Measurements from ENCODE around the gene CCDC40.

The CCDC40 gene

DNA sequence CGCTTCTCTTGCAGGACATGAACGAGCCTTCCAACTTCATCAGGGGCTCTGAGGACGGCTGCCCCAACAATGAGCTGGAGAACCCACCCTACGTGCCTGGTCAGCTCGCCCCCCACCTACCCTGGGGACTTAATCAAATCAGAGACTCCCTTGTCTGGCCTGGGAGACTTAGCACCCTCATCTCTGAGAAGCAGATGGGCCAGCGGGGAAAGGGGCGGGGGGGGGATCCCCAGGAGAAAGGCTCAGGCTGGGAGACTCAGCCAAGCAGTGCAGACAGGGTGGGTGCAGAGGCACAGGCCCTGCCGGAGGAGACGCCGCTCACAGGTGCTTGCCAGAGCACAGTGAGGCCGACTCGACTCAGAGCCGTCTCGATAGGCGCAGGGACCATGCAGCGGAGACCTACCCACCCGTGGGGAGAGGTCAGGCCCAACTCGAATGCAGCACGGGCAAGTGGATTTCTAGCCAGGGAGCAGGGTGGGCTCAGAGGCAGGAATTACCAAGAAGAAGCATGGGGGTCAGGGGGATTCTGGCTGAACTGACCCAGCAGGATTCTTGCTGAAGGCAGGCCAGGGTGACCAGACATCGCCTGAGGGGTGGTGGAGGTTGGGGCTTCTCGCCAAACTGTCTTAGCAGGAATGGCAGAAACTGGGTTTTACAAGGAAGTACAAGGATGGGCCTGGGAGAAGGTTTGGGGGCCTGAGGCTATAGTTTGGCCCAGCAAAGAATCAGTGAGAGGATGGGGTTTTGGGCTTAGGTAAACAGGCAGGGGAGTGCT is 74.7 kb downstream of the CCDC40 start:
- H3K4me3 ChIP-seq (ENCODE audit: low read depth, low read length): no peak overlapping the region
- DNase-seq: peak; percentile 88
- H3K36me3 ChIP-seq: peaks cover 57% of the 10 kb centered on the region
- TF ChIP-seq, protein P1, sequence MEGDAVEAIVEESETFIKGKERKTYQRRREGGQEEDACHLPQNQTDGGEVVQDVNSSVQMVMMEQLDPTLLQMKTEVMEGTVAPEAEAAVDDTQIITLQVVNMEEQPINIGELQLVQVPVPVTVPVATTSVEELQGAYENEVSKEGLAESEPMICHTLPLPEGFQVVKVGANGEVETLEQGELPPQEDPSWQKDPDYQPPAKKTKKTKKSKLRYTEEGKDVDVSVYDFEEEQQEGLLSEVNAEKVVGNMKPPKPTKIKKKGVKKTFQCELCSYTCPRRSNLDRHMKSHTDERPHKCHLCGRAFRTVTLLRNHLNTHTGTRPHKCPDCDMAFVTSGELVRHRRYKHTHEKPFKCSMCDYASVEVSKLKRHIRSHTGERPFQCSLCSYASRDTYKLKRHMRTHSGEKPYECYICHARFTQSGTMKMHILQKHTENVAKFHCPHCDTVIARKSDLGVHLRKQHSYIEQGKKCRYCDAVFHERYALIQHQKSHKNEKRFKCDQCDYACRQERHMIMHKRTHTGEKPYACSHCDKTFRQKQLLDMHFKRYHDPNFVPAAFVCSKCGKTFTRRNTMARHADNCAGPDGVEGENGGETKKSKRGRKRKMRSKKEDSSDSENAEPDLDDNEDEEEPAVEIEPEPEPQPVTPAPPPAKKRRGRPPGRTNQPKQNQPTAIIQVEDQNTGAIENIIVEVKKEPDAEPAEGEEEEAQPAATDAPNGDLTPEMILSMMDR (IDR thresholded peaks at IDR 0.05; ENCODE audit: low read depth, low read length): no peak
- peak overlapping the region; percentile 58 for H3K27ac ChIP-seq
- H3K27me3 ChIP-seq (ENCODE audit: insufficient read depth, low read depth, severe bottlenecking): no peaks in the 10 kb centered on the region
- H3K9me3 ChIP-seq (ENCODE audit: severe bottlenecking): peaks cover 6% of the 10 kb centered on the region

DNA sequence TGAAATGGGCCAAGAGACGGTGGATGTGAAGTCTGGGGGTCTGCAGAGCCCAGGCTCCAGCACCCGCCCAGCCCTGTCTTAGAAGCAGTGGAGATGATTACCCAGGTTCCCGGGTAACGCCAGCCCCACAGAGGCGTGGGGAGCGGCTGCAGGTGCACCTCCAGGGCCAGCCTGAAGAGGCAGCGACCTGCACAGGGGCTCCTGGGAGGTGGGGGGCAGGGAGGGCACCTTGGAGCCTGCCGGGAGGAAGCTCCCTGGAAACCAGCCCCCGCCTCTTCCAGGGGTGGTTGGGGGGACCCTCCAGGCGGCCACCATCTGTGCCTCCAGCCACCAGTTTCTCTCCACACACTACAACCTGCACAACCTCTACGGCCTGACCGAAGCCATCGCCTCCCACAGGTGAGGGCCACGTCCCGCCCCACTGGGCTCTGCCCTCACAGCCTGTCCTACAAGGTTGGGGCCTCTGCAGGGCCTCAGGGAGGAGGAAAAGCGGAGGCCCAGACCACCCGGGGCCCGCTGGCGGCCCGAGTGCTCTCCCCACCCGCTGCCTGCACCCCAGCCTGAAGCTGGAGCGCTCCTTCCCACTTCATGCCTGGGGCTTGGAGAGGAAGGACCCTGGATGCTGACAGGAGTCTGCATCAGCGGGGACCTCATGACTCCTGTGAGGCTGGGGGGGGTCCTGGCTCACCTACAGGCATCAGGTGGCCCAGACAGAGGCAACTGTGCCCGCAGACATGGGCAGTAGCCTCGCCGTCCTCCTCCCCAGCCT is 75.4 kb downstream of the CCDC40 start:
- Histone ChIP-seq H3K27ac (peak overlapping the region; percentile 59), H3K27me3 (ENCODE audit: insufficient read depth, low read depth, severe bottlenecking) (no peaks in the 10 kb centered on the region), H3K9me3 (ENCODE audit: severe bottlenecking) (peaks cover 6% of the 10 kb centered on the region), H3K36me3 (peaks cover 57% of the 10 kb centered on the region), H3K4me3 (ENCODE audit: low read depth, low read length) (no peak overlapping the region)
- peak; percentile 68 for DNase-seq
- TF ChIP-seq, protein P1 (IDR thresholded peaks at IDR 0.05; ENCODE audit: low read depth, low read length): peak; percentile 38

DNA sequence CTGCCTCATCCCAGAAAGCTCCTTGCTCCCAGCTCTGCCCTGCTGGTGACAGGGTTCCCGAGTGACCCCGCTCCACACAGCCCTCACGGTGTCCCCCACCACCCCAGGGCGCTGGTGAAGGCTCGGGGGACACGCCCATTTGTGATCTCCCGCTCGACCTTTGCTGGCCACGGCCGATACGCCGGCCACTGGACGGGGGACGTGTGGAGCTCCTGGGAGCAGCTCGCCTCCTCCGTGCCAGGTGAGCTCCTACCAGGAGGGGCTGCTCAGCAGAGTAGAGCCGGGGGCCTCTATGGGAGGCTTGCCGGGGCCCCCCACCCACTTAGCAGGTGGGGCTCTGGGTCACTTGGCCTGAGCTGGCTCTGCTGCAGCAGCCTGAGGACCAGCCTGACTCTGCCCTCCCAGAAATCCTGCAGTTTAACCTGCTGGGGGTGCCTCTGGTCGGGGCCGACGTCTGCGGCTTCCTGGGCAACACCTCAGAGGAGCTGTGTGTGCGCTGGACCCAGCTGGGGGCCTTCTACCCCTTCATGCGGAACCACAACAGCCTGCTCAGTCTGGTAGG is 76.1 kb downstream of the CCDC40 start:
- Histone ChIP-seq H3K4me3 (ENCODE audit: low read depth, low read length) (no peak overlapping the region), H3K27me3 (ENCODE audit: insufficient read depth, low read depth, severe bottlenecking) (no peaks in the 10 kb centered on the region), H3K9me3 (ENCODE audit: severe bottlenecking) (peaks cover 6% of the 10 kb centered on the region), H3K27ac (peak overlapping the region; percentile 59), H3K36me3 (peaks cover 62% of the 10 kb centered on the region)
- TF ChIP-seq, protein P1 (IDR thresholded peaks at IDR 0.05; ENCODE audit: low read depth, low read length): no peak
- DNase-seq: no peak

DNA sequence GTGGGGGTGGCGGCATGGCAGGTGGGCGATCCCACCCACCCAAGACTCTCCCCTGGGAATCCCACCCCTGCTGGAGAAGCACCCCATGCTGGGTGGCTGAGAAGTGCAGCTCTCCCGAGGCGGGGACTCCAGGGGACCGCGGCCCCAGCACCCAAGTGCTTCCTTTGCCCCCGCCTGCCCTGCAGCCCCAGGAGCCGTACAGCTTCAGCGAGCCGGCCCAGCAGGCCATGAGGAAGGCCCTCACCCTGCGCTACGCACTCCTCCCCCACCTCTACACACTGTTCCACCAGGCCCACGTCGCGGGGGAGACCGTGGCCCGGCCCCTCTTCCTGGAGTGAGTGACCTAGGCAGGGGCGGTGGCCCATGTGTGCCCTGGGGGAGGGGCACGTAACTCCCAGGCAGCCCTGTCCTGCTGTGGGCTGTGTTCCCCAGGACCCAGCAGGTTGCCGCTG is 76.6 kb downstream of the CCDC40 start:
- TF ChIP-seq, protein P1 (IDR thresholded peaks at IDR 0.05; ENCODE audit: low read depth, low read length): no peak
- H3K27me3 ChIP-seq (ENCODE audit: insufficient read depth, low read depth, severe bottlenecking): no peaks in the 10 kb centered on the region
- H3K36me3 ChIP-seq: peaks cover 63% of the 10 kb centered on the region
- peak overlapping the region; percentile 59 for H3K27ac ChIP-seq
- no peak for DNase-seq
- H3K9me3 ChIP-seq (ENCODE audit: severe bottlenecking): peaks cover 6% of the 10 kb centered on the region
- H3K4me3 ChIP-seq (ENCODE audit: low read depth, low read length): no peak overlapping the region

DNA sequence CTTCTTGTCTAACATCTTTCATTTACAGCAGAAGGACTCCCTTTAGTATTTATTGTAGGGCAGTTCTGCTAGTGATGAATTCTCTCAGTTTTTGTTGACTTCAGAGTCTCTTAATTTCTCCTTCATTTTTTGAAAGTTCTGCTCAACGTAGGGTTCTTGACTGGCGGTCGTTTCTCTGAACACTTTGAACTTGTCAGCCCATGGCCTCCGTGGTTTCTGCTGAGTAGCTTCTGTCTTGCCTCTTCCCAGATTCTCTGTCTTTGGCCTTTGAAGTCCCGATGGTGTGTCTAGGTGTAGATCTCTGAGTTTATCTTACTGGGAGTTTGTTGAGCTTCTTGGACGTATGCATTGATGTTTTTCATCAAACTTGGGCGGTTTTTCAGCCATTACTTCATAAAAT is 78.3 kb downstream of the CCDC40 start:
- Histone ChIP-seq H3K9me3 (ENCODE audit: severe bottlenecking) (peaks cover 6% of the 10 kb centered on the region), H3K4me3 (ENCODE audit: low read depth, low read length) (no peak overlapping the region), H3K27me3 (ENCODE audit: insufficient read depth, low read depth, severe bottlenecking) (no peaks in the 10 kb centered on the region), H3K36me3 (peaks cover 64% of the 10 kb centered on the region), H3K27ac (no peak overlapping the region)
- TF ChIP-seq, protein P1 (IDR thresholded peaks at IDR 0.05; ENCODE audit: low read depth, low read length): no peak
- no peak for DNase-seq
